OCI-LY1 (cell line): ENCODE measurements around the gene DHX58.
A peak's percentile ranks its signal among the peaks of the same experiment; 100 is the strongest.

Experiments
- H2AFZ ChIP-seq: fragments of 200-600 bp; sonication (generic), shearing (Covaris generic); 2 replicates; pipeline ENCODE4 v1.6.0; 2014; ENCODE audit warnings: antibody characterized with exemption, mild to moderate bottlenecking, low read length
- H3F3A ChIP-seq: fragments of 200-600 bp; sonication (generic), shearing (Covaris generic); 2 replicates; pipeline ENCODE4 v1.6.0; 2014; ENCODE audit warnings: mild to moderate bottlenecking, antibody characterized with exemption, low read length, moderate library complexity; ENCODE audit not compliant: insufficient read depth
- H3K27ac ChIP-seq: fragments of 200-600 bp; sonication (generic); 2 replicates; pipeline ENCODE4 v1.5.1; 2014; ENCODE audit warnings: low read length, mixed run types, mild to moderate bottlenecking, low read depth; ENCODE audit not compliant: poor library complexity, severe bottlenecking
- H3K27me3 ChIP-seq: fragments of 200-600 bp; sonication (generic); 2 replicates; pipeline ENCODE4 v1.6.0; 2014; ENCODE audit warnings: antibody characterized with exemption, mild to moderate bottlenecking, low read length, moderate library complexity; ENCODE audit not compliant: insufficient read depth
- H3K36me3 ChIP-seq: fragments of 200-600 bp; sonication (generic); 2 replicates; pipeline ENCODE4 v1.6.1; 2014; ENCODE audit warnings: mild to moderate bottlenecking, antibody characterized with exemption, low read length, moderate library complexity, mixed read lengths; ENCODE audit not compliant: insufficient read depth
- H3K4me1 ChIP-seq: fragments of 200-600 bp; sonication (generic); 2 replicates; pipeline ENCODE4 v1.5.1; 2014; ENCODE audit warnings: mild to moderate bottlenecking, low read length, moderate library complexity; ENCODE audit not compliant: insufficient read depth, severe bottlenecking
- H3K4me2 ChIP-seq: fragments of 200-600 bp; sonication (generic), shearing (Covaris generic); 2 replicates; pipeline ENCODE4 v1.6.1; 2014; ENCODE audit warnings: low read length
- H3K4me3 ChIP-seq: fragments of 200-600 bp; sonication (generic); 2 replicates; pipeline ENCODE4 v1.5.1; 2014; ENCODE audit warnings: low read length, low read depth, mild to moderate bottlenecking, mixed read lengths; ENCODE audit not compliant: poor library complexity, severe bottlenecking
- H3K79me2 ChIP-seq: fragments of 200-600 bp; shearing (Covaris generic); 2 replicates; pipeline ENCODE4 v1.6.1; 2016; ENCODE audit warnings: mixed run types, low read length, mixed read lengths; ENCODE audit not compliant: insufficient read depth
- H3K9ac ChIP-seq: fragments of 200-600 bp; sonication (generic), shearing (Covaris generic); 2 replicates; pipeline ENCODE4 v1.6.1; 2014; ENCODE audit warnings: mild to moderate bottlenecking, low read length, mixed read lengths
- H3K9me2 ChIP-seq: fragments of 200-600 bp; sonication (generic), shearing (Covaris generic); 2 replicates; pipeline ENCODE4 v1.6.1; 2014; ENCODE audit warnings: low read depth, mild to moderate bottlenecking, low read length, mixed read lengths
- H3K9me3 ChIP-seq: fragments of 200-600 bp; shearing (Covaris generic); 2 replicates; pipeline ENCODE4 v1.6.1; 2014; ENCODE audit warnings: low read length, mixed read lengths
- H4K20me1 ChIP-seq: fragments of 200-600 bp; sonication (generic), shearing (Covaris generic); 2 replicates; pipeline ENCODE4 v1.6.0; 2016; ENCODE audit warnings: mild to moderate bottlenecking, low read length; ENCODE audit not compliant: insufficient read depth
- EZH2 ChIP-seq: fragments of 200-600 bp; sonication (generic), shearing (Covaris generic); IDR thresholded peaks from 2 replicates; pipeline ENCODE4 v1.8.0; 2017; ENCODE audit warnings: borderline replicate concordance, mixed run types, mild to moderate bottlenecking, antibody characterized with exemption, low read length, moderate library complexity, mixed read lengths
- TF ChIP-seq, protein P1 (sequence below): fragments of 200-600 bp; sonication (generic), shearing (Covaris generic); IDR thresholded peaks from 2 replicates; pipeline ENCODE4 v1.5.1; 2017; ENCODE audit warnings: mild to moderate bottlenecking, antibody characterized with exemption, low read length, moderate library complexity, mixed read lengths

The DHX58 gene

GRCh38 chr17:42096360-42097111 is 16.0 kb downstream of the DHX58 start:
- Histone ChIP-seq H4K20me1 (no peaks in the 10 kb centered on the region), H3K27me3 (no peaks in the 10 kb centered on the region; the same call in 1 of the 2 replicates), H3K4me3 (no peak overlapping the region), H3K9ac (no peak overlapping the region), H3K27ac (no peak overlapping the region), H3K9me2 (no peaks in the 10 kb centered on the region), H3F3A (no peaks in the 10 kb centered on the region), H3K79me2 (no peaks in the 10 kb centered on the region), H3K4me2 (no peak overlapping the region), H3K36me3 (no peaks in the 10 kb centered on the region), H3K9me3 (no peaks in the 10 kb centered on the region), H3K4me1 (peaks cover 10% of the 10 kb centered on the region), H2AFZ (no peak overlapping the region)
- TF ChIP-seq, protein P1, sequence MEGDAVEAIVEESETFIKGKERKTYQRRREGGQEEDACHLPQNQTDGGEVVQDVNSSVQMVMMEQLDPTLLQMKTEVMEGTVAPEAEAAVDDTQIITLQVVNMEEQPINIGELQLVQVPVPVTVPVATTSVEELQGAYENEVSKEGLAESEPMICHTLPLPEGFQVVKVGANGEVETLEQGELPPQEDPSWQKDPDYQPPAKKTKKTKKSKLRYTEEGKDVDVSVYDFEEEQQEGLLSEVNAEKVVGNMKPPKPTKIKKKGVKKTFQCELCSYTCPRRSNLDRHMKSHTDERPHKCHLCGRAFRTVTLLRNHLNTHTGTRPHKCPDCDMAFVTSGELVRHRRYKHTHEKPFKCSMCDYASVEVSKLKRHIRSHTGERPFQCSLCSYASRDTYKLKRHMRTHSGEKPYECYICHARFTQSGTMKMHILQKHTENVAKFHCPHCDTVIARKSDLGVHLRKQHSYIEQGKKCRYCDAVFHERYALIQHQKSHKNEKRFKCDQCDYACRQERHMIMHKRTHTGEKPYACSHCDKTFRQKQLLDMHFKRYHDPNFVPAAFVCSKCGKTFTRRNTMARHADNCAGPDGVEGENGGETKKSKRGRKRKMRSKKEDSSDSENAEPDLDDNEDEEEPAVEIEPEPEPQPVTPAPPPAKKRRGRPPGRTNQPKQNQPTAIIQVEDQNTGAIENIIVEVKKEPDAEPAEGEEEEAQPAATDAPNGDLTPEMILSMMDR: peak; percentile 19; the same call in 1 of the 2 replicates
- no peak for TF ChIP-seq EZH2

DNA sequence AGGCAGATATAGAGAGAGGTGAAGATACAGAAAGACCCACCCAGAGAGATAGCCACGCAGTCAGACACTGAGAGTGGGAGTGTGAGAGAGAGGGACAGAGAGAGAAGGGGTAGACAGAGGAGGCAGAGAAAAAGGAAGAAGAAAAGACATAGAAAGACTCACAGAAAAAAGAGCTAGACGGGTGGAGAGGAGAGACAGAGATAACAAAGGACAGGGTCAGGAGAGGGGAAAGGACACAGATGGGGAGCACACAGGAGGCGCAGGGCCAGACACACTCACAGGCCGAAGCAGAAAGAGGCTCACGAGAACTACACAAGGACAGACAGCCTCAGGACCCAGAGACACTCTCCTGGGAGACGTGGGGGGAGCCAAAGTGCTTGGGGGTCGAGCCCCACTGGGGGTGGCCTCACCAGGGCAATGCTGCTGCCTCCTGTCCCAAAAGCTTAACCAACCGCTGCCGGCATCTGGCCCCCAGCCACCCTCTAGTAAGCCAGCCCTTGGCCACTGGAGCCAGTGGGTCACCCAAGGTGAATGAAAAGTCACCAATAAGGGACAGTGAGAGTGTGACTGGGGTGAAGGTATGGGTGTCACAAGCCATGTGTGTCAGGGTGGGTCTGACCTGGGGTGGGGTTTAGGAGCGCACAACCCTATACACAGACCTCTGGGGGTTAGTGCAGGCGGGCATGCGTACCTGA is 18.0 kb downstream of the DHX58 start:
- H3F3A ChIP-seq: no peaks in the 10 kb centered on the region
- no peaks in the 10 kb centered on the region for H3K9me2 ChIP-seq
- H3K4me3 ChIP-seq: no peak overlapping the region
- H2AFZ ChIP-seq: no peak overlapping the region
- TF ChIP-seq, protein P1: no peak
- no peak for TF ChIP-seq EZH2
- H4K20me1 ChIP-seq: no peaks in the 10 kb centered on the region
- H3K4me2 ChIP-seq: no peak overlapping the region
- no peaks in the 10 kb centered on the region for H3K36me3 ChIP-seq
- H3K27me3 ChIP-seq: no peaks in the 10 kb centered on the region; the same call in 1 of the 2 replicates
- no peak overlapping the region for H3K27ac ChIP-seq
- H3K79me2 ChIP-seq: no peaks in the 10 kb centered on the region
- no peak overlapping the region for H3K9ac ChIP-seq
- H3K4me1 ChIP-seq: peaks cover 10% of the 10 kb centered on the region
- H3K9me3 ChIP-seq: no peaks in the 10 kb centered on the region

DNA sequence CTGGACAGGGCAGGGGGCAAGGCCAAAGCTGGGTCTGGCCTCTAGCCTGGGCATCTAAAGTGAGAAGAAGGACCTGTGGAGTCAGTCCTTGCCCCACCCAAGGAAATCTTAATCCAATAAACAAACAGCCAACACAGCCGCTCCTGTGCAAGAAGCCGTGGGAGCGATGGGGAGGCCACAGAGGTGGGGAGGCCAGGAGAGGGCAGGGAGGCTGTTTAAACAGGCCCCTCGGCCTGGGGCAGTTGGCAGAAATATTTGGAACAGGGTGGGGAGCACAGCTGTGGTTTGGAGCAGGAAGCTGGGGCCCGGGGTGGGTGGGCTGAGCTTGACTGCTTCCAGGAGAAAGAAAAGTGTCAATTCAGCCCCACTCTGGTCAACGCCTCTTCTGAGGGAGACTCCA is 19.6 kb downstream of the DHX58 start:
- Histone ChIP-seq H3K36me3 (no peaks in the 10 kb centered on the region), H3K27me3 (no peaks in the 10 kb centered on the region; the same call in 1 of the 2 replicates), H3K9me2 (no peaks in the 10 kb centered on the region), H3K79me2 (no peaks in the 10 kb centered on the region), H2AFZ (no peak overlapping the region), H3K9ac (no peak overlapping the region), H3K27ac (no peak overlapping the region), H4K20me1 (no peaks in the 10 kb centered on the region), H3K4me3 (no peak overlapping the region), H3K4me2 (no peak overlapping the region), H3K4me1 (peaks cover 4% of the 10 kb centered on the region), H3F3A (no peaks in the 10 kb centered on the region), H3K9me3 (no peaks in the 10 kb centered on the region)
- TF ChIP-seq, protein P1: no peak
